GM06990 (cell line): Measurements from ENCODE around the gene TMPRSS9.

ENCODE experiments used
- DNase-seq: peaks from one replicate; pipeline ENCODE4 v3.0.0-alpha.2; 2011; ENCODE audit not compliant: insufficient read length; ENCODE audit errors: extremely low read depth
- H3K27me3 ChIP-seq: replicated peaks from 2 replicates; pipeline ENCODE4 v1.6.0; 2011; ENCODE audit warnings: low read length; ENCODE audit not compliant: control insufficient read depth, insufficient read depth
- H3K36me3 ChIP-seq: 2 replicates; pipeline ENCODE4 v1.5.1; 2011; ENCODE audit warnings: low read length; ENCODE audit not compliant: control insufficient read depth, insufficient read depth
- H3K4me3 ChIP-seq: replicated peaks from 2 replicates; pipeline ENCODE4 v1.5.1; 2011; ENCODE audit warnings: low read depth, mild to moderate bottlenecking, control low read depth, low read length
- TF ChIP-seq, protein P1 (sequence below): IDR thresholded peaks from 2 replicates; pipeline ENCODE4 v1.5.1; 2011; ENCODE audit warnings: low read length, control low read depth, mild to moderate bottlenecking, inconsistent platforms; ENCODE audit not compliant: insufficient read depth, poor library complexity, severe bottlenecking

Gene TMPRSS9

GRCh38 chr19:2375353-2376121, 15.5 kb downstream of the TMPRSS9 start:
- no peak overlapping the region for H3K4me3 ChIP-seq
- no peak for DNase-seq
- H3K27me3 ChIP-seq: no peaks in the 10 kb centered on the region
- no peaks in the 10 kb centered on the region for H3K36me3 ChIP-seq
- TF ChIP-seq, protein P1, sequence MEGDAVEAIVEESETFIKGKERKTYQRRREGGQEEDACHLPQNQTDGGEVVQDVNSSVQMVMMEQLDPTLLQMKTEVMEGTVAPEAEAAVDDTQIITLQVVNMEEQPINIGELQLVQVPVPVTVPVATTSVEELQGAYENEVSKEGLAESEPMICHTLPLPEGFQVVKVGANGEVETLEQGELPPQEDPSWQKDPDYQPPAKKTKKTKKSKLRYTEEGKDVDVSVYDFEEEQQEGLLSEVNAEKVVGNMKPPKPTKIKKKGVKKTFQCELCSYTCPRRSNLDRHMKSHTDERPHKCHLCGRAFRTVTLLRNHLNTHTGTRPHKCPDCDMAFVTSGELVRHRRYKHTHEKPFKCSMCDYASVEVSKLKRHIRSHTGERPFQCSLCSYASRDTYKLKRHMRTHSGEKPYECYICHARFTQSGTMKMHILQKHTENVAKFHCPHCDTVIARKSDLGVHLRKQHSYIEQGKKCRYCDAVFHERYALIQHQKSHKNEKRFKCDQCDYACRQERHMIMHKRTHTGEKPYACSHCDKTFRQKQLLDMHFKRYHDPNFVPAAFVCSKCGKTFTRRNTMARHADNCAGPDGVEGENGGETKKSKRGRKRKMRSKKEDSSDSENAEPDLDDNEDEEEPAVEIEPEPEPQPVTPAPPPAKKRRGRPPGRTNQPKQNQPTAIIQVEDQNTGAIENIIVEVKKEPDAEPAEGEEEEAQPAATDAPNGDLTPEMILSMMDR: no peak

GRCh38 chr19:2376784-2377519, 16.9 kb downstream of the TMPRSS9 start:
- TF ChIP-seq, protein P1: no peak
- no peaks in the 10 kb centered on the region for H3K36me3 ChIP-seq
- no peak overlapping the region for H3K4me3 ChIP-seq
- no peaks in the 10 kb centered on the region for H3K27me3 ChIP-seq
- DNase-seq: no peak

- TF ChIP-seq, protein P1: no peak
Observed at GRCh38 chr19:2380567-2380966, 20.5 kb downstream of the TMPRSS9 start.

GRCh38 chr19:2381148-2381820, 21.2 kb downstream of the TMPRSS9 start:
- Histone ChIP-seq H3K4me3 (no peak overlapping the region), H3K27me3 (no peaks in the 10 kb centered on the region), H3K36me3 (no peaks in the 10 kb centered on the region)
- no peak for DNase-seq
- TF ChIP-seq, protein P1: no peak

More at GRCh38 chr19:2380567-2380966, 20.5 kb downstream of the TMPRSS9 start:
- Histone ChIP-seq H3K27me3 (no peaks in the 10 kb centered on the region), H3K36me3 (no peaks in the 10 kb centered on the region), H3K4me3 (no peak overlapping the region)
- no peak for DNase-seq

- H3K27me3 ChIP-seq: no peaks in the 10 kb centered on the region
- H3K36me3 ChIP-seq: no peaks in the 10 kb centered on the region
- TF ChIP-seq, protein P1: no peak
- no peak overlapping the region for H3K4me3 ChIP-seq
- DNase-seq: no peak
Observed at GRCh38 chr19:2382530-2383222, 22.6 kb downstream of the TMPRSS9 start.
